HUES48 (cell line): ENCODE results near the gene CAV1.

ENCODE experiments used
- H3K27ac ChIP-seq: one replicate; pipeline ENCODE4 v1.7.0; 2013; ENCODE audit warnings: low read depth, low read length, inconsistent platforms
- H3K27me3 ChIP-seq: 2 replicates; pipeline ENCODE4 v1.6.1; 2013; ENCODE audit warnings: mild to moderate bottlenecking, low read length; ENCODE audit not compliant: control insufficient read depth, insufficient read depth
- H3K36me3 ChIP-seq: 2 replicates; pipeline ENCODE4 v1.6.1; 2013; ENCODE audit warnings: low read length; ENCODE audit not compliant: control insufficient read depth, insufficient read depth
- H3K4me1 ChIP-seq: 2 replicates; pipeline ENCODE4 v1.6.1; 2013; ENCODE audit warnings: mild to moderate bottlenecking, low read length; ENCODE audit not compliant: control insufficient read depth, insufficient read depth
- H3K4me3 ChIP-seq: 2 replicates; pipeline ENCODE4 v1.5.1; 2013; ENCODE audit warnings: mild to moderate bottlenecking, low read depth, low read length
- H3K9ac ChIP-seq: 2 replicates; pipeline ENCODE4 v1.6.1; 2013; ENCODE audit warnings: mild to moderate bottlenecking, low read depth, low read length, moderate library complexity
- H3K9me3 ChIP-seq: 2 replicates; pipeline ENCODE4 v1.6.1; 2013; ENCODE audit warnings: low read length; ENCODE audit not compliant: control insufficient read depth, insufficient read depth

The CAV1 gene

DNA sequence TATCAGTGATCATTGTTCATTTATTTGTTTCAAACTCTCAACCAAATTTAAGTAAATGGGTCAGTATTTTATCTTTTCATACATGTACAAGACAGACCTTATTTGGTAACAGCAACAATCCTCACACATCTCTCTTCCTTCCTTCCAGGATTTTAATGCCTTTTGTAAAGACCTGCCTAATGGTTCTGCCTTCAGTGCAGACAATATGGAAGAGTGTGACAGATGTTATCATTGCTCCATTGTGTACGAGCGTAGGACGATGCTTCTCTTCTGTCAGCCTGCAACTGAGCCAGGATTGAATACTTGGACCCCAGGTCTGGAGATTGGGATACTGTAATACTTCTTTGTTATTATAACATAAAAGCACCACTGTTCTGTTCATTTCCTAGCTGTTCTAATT is 19.0 kb upstream of the CAV1 start:
- no peak overlapping the region for H3K27ac ChIP-seq
- H3K9me3 ChIP-seq = no peaks in the 10 kb centered on the region
- H3K4me3 ChIP-seq = no peak overlapping the region
- H3K36me3 ChIP-seq = peaks cover 8% of the 10 kb centered on the region; the same call in 1 of the 2 replicates
- H3K4me1 ChIP-seq = peaks cover 13% of the 10 kb centered on the region; the same call in 1 of the 2 replicates
- H3K9ac ChIP-seq = no peak overlapping the region
- peaks cover 13% of the 10 kb centered on the region for H3K27me3 ChIP-seq

DNA sequence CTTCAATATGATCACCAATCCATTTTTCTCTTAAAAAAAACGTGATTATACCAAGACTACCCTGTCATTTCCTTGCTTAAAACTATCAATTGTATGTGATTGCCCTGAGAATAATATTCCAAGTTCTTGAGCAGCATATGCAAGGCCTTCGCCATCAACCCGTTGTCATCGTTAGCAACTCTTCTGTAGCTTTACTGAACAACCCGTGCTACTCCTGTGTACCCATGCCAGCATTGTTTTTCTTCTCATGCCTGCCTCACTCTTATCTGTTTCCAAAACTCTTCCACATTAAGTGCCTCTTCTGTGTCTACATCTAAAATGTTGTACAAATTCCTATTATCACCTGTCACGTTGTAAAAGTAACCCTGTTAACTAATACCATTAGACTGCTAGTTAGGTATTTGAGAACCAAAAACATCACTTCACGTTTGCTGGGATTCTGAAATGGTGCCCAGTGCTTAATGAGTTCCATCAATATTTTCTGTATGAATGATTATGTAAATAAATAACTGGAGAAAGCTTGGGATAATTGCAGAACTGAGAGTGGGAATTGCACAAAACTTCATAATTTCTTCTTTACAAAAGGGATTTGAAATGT is 14.8 kb upstream of the CAV1 start:
- Histone ChIP-seq H3K9ac (no peak overlapping the region), H3K4me3 (no peak overlapping the region), H3K27me3 (no peaks in the 10 kb centered on the region), H3K27ac (no peak overlapping the region), H3K9me3 (no peaks in the 10 kb centered on the region), H3K4me1 (peaks cover 7% of the 10 kb centered on the region), H3K36me3 (peaks cover 8% of the 10 kb centered on the region; the same call in 1 of the 2 replicates)

DNA sequence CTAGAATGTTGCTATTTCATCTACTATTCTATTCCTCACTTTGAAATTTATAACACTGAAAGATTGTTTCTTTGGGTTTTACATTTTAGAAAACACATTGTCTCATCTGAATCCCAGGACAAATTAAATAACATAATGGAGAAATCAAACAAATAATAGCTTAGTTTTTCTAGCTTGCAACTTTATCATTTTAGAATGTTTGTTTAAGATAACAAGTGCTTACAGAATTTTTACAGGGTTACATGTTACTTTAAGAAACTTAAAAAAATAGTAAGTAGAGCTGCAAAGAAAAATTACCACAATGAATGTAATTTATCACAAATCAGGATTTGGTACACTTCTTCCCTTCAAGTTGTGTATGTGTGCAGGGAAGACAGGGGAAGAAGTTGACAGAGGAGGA is 14.0 kb upstream of the CAV1 start:
- Histone ChIP-seq H3K9ac (no peak overlapping the region), H3K27ac (no peak overlapping the region)

DNA sequence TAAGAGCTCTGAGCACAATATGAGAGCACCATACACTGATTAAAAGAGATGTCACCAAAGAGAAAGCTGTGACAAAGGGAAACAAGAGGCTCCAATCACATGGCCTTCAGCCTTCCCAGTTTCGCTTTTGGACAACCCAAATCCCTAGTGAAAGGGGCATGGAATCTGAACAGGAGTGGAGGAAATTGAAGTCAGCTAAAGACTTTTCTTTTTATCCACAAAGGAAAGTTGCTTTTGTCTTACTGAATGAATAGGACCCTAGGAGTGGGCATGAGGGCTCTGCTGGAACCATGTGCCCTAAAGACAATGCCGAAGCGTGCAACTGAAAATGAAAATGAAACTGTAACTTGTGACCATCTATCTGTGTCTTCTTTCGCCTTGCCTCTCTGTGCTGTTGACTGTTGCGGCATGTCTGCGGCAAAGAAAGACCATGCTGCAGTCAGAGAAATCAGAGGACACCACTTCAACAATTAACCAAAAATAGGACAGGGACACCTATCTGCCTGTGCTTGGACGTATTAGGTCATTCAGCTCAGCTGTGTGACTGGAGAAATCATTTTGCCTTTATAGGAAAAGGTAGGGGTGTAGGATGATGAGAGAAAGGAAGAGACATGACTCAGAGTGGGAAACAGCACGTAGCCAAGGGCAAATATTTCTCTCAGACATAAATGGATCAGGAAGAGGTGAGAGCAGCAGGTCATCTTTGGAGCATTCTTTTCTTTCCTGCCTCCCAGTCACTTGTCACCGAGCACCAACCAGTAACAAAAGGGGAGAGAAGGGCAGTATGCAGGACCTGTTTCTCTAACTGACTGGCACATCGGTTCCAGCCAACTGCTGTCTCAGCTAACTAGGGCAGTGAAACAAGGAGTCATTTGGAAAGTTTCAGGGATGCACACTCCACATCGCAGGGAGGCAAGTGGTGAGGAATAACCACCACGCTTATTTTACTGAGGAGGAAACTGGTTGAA is 13.0 kb upstream of the CAV1 start:
- Histone ChIP-seq H3K27ac (no peak overlapping the region), H3K4me1 (peaks cover 15% of the 10 kb centered on the region), H3K27me3 (no peaks in the 10 kb centered on the region), H3K9me3 (no peaks in the 10 kb centered on the region), H3K36me3 (peaks cover 1% of the 10 kb centered on the region; the same call in 1 of the 2 replicates), H3K9ac (no peak overlapping the region), H3K4me3 (no peak overlapping the region)

More for the DNA sequence above, 14.0 kb upstream of the CAV1 start:
- H3K36me3 ChIP-seq = peaks cover 8% of the 10 kb centered on the region; the same call in 1 of the 2 replicates
- H3K27me3 ChIP-seq = no peaks in the 10 kb centered on the region
- H3K4me3 ChIP-seq = no peak overlapping the region
- peaks cover 14% of the 10 kb centered on the region for H3K4me1 ChIP-seq
- no peaks in the 10 kb centered on the region for H3K9me3 ChIP-seq

DNA sequence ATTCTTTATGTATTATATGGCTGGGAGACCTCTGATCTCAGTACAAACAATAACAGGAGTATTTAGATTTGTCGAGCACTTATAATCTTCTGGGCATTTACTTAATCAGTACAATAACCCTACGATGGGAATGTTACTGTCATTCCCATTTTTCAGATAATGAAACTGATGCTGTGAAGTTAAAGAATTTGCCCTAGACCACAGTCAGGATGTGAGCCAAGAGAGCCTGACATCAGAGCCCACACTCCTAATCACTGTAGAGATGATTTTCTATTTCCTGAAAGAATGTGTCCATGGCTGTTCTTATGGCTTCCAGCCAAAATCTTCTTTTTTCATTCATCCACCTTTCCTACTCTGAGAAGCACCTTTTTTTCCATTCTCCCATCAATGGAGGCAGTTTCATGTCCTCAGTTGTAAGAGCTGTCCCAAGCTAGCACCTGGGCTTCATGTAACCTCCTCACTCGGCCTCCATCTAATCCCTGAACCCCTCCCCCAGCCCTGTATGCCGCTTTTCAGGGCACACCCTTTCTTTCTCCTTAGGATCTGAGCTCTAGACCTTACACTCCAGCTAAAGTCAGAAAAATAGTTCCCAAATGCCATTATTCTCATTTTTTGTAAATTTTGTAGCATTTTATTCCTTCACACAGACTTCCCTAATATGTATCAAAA is 12.2 kb upstream of the CAV1 start:
- H3K4me1 ChIP-seq = peaks cover 15% of the 10 kb centered on the region
- H3K27me3 ChIP-seq = no peaks in the 10 kb centered on the region
- H3K9ac ChIP-seq = no peak overlapping the region
- no peak overlapping the region for H3K27ac ChIP-seq
- H3K4me3 ChIP-seq = no peak overlapping the region
- no peaks in the 10 kb centered on the region for H3K36me3 ChIP-seq
- no peaks in the 10 kb centered on the region for H3K9me3 ChIP-seq

DNA sequence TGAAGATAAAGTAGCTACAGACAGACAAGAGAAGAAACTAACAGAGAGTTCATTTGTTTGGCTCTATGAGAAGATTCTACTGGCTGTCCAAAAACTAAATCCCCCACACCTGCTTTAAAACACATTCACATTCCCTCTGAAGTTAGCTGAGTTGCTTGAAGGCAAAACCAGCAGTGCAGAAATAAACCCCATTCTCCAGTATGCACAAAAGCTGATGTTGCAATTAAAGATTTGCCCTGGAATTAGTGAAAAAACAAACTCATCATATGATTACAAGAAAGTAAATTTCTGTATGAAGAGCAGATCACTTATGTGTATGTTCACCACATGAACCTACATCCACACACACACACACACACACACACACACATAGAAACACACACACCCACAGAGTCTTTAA is 9.3 kb upstream of the CAV1 start:
- Histone ChIP-seq H3K4me1 (peaks cover 15% of the 10 kb centered on the region), H3K27me3 (no peaks in the 10 kb centered on the region), H3K9me3 (no peaks in the 10 kb centered on the region), H3K36me3 (no peaks in the 10 kb centered on the region), H3K9ac (no peak overlapping the region), H3K4me3 (no peak overlapping the region), H3K27ac (no peak overlapping the region)

DNA sequence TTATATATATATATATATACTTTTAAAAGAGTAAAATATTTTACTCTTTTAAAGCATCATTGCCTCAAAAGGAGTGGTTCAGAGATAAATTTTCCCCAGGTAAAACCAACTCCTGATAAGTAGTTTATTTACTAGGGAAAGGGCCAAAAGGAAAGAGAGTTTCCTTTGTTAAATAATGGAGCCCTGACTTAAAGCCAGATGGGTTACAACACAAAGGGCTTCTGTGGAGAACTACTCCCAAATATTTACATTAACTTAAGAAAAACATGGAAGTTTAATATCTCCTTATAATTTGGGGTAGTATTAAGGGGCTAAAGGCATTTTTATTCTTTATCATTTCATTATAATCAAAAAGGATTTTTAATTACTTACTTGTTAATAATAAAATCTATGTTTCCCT is 8.5 kb upstream of the CAV1 start:
- H3K9ac ChIP-seq = no peak overlapping the region
- H3K4me3 ChIP-seq = no peak overlapping the region
- H3K27me3 ChIP-seq = no peaks in the 10 kb centered on the region
- no peaks in the 10 kb centered on the region for H3K36me3 ChIP-seq
- no peak overlapping the region for H3K27ac ChIP-seq
- no peaks in the 10 kb centered on the region for H3K9me3 ChIP-seq
- peaks cover 20% of the 10 kb centered on the region for H3K4me1 ChIP-seq

DNA sequence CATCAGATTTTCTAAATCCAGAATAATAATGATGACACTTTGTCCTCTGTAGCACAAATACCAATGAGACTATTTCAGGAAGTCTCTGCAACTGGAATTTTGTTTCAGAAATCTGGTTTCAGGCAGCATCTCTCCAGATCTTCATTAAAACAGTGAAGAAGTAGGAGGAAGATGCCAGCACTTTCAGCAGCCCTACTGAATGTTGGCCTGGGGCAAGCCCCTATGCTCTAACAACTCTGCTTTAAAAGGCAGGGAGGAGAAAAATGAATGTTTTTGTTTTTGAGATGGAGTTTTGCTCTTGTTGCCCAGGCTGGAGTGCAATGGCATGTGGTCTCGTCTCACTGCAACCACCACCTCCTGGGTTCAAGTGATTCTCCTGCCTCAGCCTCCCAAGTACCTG is 7.2 kb upstream of the CAV1 start:
- H3K4me1 ChIP-seq = peaks cover 33% of the 10 kb centered on the region
- no peak overlapping the region for H3K9ac ChIP-seq
- H3K36me3 ChIP-seq = no peaks in the 10 kb centered on the region
- H3K27ac ChIP-seq = no peak overlapping the region
- no peak overlapping the region for H3K4me3 ChIP-seq
- H3K27me3 ChIP-seq = no peaks in the 10 kb centered on the region
- H3K9me3 ChIP-seq = no peaks in the 10 kb centered on the region

DNA sequence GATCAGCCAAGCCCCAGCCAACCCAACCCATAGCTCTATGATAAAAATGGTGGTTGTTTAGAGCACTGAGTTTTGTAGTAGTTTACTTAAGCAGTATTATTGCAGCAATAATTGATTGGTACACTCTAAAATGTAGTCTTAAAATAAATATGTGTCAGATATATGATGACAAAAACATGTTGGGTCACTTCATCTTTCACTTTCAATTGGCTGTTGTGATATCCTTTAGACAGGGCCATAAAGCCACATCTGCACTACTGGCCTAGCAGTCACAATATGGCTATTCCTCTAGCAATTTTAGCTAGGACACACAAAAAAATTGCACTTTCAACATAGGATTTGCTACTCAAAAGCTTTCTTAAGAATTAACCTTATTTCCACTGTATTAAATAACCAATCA is 5.9 kb upstream of the CAV1 start:
- Histone ChIP-seq H3K9ac (no peak overlapping the region), H3K27ac (no peak overlapping the region), H3K27me3 (peaks cover 2% of the 10 kb centered on the region; the same call in 1 of the 2 replicates), H3K4me3 (no peak overlapping the region), H3K36me3 (no peaks in the 10 kb centered on the region), H3K9me3 (no peaks in the 10 kb centered on the region), H3K4me1 (peaks cover 45% of the 10 kb centered on the region)

DNA sequence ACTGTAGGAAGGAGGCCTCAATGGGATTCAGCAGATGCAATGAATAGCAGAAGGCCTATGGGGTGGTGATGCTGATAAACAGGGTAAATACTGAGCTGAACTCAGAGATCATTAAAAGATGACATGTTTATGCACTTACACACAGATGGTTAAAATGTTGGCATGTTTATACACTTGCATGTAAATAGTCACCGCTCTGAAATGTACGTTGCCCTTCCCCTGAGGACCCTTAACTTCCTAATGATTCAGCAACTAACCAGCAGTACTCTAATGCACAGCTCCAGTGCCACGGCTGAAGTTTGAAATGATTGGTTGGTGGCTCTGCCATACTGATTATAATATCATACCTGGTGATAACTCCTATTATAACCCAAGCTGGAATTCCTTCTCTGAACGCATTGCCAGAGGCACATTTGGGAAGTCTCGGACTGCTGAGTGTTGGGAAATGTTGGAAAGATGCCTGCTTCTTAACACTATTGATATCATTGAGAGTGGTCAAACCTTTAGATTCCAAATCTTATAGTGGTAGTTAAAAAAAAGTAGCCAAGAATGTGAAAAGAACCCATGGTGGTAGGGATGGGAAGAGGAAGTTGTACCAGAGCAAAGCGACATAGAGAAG is 3.7 kb upstream of the CAV1 start:
- peaks cover 34% of the 10 kb centered on the region for H3K4me1 ChIP-seq
- peak overlapping the region; percentile 94 for H3K27ac ChIP-seq
- H3K9ac ChIP-seq = no peak overlapping the region
- H3K36me3 ChIP-seq = no peaks in the 10 kb centered on the region
- peaks cover 11% of the 10 kb centered on the region for H3K27me3 ChIP-seq
- H3K9me3 ChIP-seq = no peaks in the 10 kb centered on the region
- H3K4me3 ChIP-seq = no peak overlapping the region
